ENCODE measurements around the gene SLC18B1.

DNA sequence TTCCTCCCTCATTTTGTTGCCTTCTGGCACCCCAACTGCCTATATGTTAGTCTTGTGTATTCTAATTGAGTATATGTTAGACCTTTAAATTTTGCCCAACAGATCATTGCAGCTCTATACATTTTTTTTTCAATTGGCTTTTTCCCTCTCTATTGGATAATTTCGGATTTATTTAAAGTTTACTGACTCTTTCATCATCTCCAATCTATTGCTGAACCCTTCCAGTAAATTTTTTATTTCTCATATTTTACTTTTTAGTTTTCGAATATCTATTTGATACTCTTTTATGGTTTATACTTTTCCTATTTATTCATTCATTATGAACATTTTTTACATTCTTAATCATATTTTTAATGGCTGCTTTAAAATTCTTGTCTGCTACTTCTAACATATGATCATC lies 7.1 kb upstream of the SLC18B1 start:
- TF ChIP-seq, protein P1, sequence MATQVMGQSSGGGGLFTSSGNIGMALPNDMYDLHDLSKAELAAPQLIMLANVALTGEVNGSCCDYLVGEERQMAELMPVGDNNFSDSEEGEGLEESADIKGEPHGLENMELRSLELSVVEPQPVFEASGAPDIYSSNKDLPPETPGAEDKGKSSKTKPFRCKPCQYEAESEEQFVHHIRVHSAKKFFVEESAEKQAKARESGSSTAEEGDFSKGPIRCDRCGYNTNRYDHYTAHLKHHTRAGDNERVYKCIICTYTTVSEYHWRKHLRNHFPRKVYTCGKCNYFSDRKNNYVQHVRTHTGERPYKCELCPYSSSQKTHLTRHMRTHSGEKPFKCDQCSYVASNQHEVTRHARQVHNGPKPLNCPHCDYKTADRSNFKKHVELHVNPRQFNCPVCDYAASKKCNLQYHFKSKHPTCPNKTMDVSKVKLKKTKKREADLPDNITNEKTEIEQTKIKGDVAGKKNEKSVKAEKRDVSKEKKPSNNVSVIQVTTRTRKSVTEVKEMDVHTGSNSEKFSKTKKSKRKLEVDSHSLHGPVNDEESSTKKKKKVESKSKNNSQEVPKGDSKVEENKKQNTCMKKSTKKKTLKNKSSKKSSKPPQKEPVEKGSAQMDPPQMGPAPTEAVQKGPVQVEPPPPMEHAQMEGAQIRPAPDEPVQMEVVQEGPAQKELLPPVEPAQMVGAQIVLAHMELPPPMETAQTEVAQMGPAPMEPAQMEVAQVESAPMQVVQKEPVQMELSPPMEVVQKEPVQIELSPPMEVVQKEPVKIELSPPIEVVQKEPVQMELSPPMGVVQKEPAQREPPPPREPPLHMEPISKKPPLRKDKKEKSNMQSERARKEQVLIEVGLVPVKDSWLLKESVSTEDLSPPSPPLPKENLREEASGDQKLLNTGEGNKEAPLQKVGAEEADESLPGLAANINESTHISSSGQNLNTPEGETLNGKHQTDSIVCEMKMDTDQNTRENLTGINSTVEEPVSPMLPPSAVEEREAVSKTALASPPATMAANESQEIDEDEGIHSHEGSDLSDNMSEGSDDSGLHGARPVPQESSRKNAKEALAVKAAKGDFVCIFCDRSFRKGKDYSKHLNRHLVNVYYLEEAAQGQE (IDR thresholded peaks at IDR 0.05; ENCODE audit: insufficient read depth in 1 of 2, low read depth in 2 of 2, low read length in 2 of 2) = no peak
- no peak for TF ChIP-seq SIN3A (IDR thresholded peaks at IDR 0.05; ENCODE audit: borderline replicate concordance, insufficient read depth, low read length)

Measured in PFSK-1 (cell line).